ENCODE measurements around the gene HOXC4. TPM values are rescaled to one million over a fixed set of nuclear protein-coding genes. Genes with fewer than 3 reads are reported as not detected.

HOXC4 gene
- 0.10 and 0.14 TPM in 2 replicates for polyA plus RNA-seq (2013)

DNA sequence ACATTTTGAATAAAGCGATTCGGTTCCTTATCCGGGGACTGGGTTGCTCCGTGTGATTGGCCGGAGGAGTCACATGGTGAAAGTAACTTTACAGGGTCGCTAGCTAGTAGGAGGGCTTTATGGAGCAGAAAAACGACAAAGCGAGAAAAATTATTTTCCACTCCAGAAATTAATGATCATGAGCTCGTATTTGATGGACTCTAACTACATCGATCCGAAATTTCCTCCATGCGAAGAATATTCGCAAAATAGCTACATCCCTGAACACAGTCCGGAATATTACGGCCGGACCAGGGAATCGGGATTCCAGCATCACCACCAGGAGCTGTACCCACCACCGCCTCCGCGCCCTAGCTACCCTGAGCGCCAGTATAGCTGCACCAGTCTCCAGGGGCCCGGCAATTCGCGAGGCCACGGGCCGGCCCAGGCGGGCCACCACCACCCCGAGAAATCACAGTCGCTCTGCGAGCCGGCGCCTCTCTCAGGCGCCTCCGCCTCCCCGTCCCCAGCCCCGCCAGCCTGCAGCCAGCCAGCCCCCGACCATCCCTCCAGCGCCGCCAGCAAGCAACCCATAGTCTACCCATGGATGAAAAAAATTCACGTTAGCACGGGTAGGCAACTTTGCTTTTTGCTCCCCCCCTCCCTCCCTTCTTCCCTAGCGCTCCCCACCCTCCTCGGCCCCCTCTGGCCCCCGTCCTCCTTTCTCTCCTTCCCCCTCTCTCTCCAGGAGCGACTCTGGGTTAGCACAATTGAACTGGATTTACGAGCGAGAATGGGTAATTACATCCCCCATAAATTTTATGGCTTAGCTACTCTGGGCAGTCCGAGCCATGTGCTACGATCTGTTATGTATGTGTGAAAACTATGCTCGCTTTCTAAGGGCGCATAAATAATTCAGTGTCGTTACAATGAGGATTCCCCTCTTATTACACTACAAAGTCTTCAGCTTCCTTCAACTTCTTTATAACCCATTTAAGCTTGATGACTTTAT lies at the start of gene HOXC4:
Gene HOXC4, plus strand, starts transcription at position 85 of the 991 bp plus-strand sequence. Its CDS starts 88 bp downstream, at position 173.
- Histone ChIP-seq H2BK12ac (ENCODE audit: low read length) (no peak within 1 kb of the TSS), H3K23ac (ENCODE audit: low read length) (no peak within 1 kb of the TSS), H3K4me3 (ENCODE audit: low read depth, low read length) (no peak within 1 kb of the TSS), H2BK5ac (ENCODE audit: low read depth, low read length, poor library complexity) (no peak within 1 kb of the TSS), H2BK120ac (ENCODE audit: insufficient read depth, low read length, poor library complexity) (no peak within 1 kb of the TSS), H3K79me1 (ENCODE audit: low read length) (no peaks in the 10 kb centered on the region), H4K91ac (ENCODE audit: low read depth, low read length) (no peak within 1 kb of the TSS), H3K9ac (ENCODE audit: low read length) (no peak within 1 kb of the TSS), H3K4me2 (ENCODE audit: low read length) (peak within 1 kb of the TSS; percentile 21), H3K27me3 (ENCODE audit: insufficient read depth, low read length) (peaks cover 84% of the 10 kb centered on the region), H3K4me1 (ENCODE audit: control insufficient read depth in 1 of 2, insufficient read depth in 2 of 2, low read length in 2 of 2) (no peaks in the 10 kb centered on the region), H3K9me3 (ENCODE audit: insufficient read depth, low read depth, low read length) (peaks cover 12% of the 10 kb centered on the region), H4K12ac (ENCODE audit: low read depth, low read length) (no peak within 1 kb of the TSS), H3K79me2 (ENCODE audit: control insufficient read depth, insufficient read depth, low read length, poor library complexity) (no peaks in the 10 kb centered on the region), H3K18ac (ENCODE audit: low read length) (no peak within 1 kb of the TSS), H4K8ac (ENCODE audit: low read depth, low read length) (no peak within 1 kb of the TSS), H3K27ac (ENCODE audit: low read depth, low read length) (no peak within 1 kb of the TSS), H2AK5ac (ENCODE audit: low read length) (no peak within 1 kb of the TSS), H3K14ac (ENCODE audit: low read length) (no peak within 1 kb of the TSS), H3K36me3 (ENCODE audit: control insufficient read depth in 1 of 2, insufficient read depth in 2 of 2, low read length in 2 of 2) (no peaks in the 10 kb centered on the region), H3K4ac (ENCODE audit: low read depth, low read length) (no peak within 1 kb of the TSS), H2AFZ (ENCODE audit: insufficient read depth, low read length, poor library complexity) (peak within 1 kb of the TSS; percentile 1)
- WGBS (ENCODE audit: extremely low coverage, insufficient coverage, insufficient read length), result no CpG with 5 or more reads among the region's 52 CpGs
- DNase-seq, result no peak

DNA sequence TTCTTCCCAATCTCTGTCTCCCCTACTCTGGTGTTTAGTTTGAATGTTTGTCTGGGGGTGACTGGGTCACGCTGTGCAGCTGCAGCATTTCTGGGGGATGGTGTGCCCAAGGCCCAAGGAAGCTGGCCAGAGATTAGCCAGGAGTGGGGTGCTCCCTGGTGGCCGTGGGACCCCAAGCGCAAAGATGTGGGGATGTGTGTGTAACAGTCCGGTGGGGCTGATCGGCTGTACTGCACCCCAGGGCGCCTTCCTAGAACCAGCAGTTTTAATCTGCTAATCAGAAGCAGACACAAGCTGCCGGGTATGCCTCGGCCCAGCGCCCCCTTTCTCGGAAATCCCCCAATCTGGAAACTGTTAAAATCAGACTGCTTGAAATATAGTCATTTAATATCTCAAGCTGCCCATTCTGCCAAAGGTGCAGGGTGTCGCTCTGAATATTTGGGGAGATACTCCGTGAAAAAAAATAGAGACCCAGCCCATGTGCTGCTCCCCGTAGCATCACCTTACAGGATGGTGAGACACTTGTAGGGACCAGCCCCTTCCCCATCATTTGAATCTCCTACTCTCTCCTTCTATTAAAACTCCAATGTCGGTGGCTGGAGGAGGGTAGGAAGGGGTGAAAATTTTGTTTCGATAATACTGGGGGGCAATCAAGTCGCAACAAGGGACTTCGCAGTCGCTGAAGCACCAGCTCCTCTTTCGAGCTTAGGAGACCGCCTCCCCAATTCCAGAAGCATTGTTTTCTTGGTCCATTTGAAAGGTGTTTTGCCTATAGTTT lies 49.4 kb upstream of the HOXC4 start:
- H2BK5ac ChIP-seq (ENCODE audit: low read depth, low read length, poor library complexity), result no peak overlapping the region
- no peak overlapping the region for H2AK5ac ChIP-seq (ENCODE audit: low read length)
- no peak overlapping the region for H3K4ac ChIP-seq (ENCODE audit: low read depth, low read length)
- H3K79me1 ChIP-seq (ENCODE audit: low read length), result no peaks in the 10 kb centered on the region
- no peak overlapping the region for H2BK120ac ChIP-seq (ENCODE audit: insufficient read depth, low read length, poor library complexity)
- no CpG with 5 or more reads among the region's 20 CpGs for WGBS (ENCODE audit: extremely low coverage, insufficient coverage, insufficient read length)
- no peak overlapping the region for H4K8ac ChIP-seq (ENCODE audit: low read depth, low read length)
- no peaks in the 10 kb centered on the region for H3K79me2 ChIP-seq (ENCODE audit: control insufficient read depth, insufficient read depth, low read length, poor library complexity)
- peaks cover 0 to 3% of the 10 kb centered on the region in 2 experiments for H3K4me1 ChIP-seq (ENCODE audit: control insufficient read depth in 1 of 2, insufficient read depth in 2 of 2, low read length in 2 of 2)
- H3K4me3 ChIP-seq (ENCODE audit: low read depth, low read length), result no peak overlapping the region
- H3K23ac ChIP-seq (ENCODE audit: low read length), result no peak overlapping the region
- no peak overlapping the region for H3K14ac ChIP-seq (ENCODE audit: low read length)
- peaks cover 8% of the 10 kb centered on the region for H3K9me3 ChIP-seq (ENCODE audit: insufficient read depth, low read depth, low read length)
- no peak overlapping the region for H4K12ac ChIP-seq (ENCODE audit: low read depth, low read length)
- H3K27me3 ChIP-seq (ENCODE audit: insufficient read depth, low read length), result peaks cover 92% of the 10 kb centered on the region
- no peak overlapping the region for H3K4me2 ChIP-seq (ENCODE audit: low read length)
- no peak overlapping the region for H3K27ac ChIP-seq (ENCODE audit: low read depth, low read length)
- H2BK12ac ChIP-seq (ENCODE audit: low read length), result no peak overlapping the region
- no peak overlapping the region for H4K91ac ChIP-seq (ENCODE audit: low read depth, low read length)
- H3K9ac ChIP-seq (ENCODE audit: low read length), result no peak overlapping the region
- no peaks in the 10 kb centered on the region for H3K36me3 ChIP-seq (ENCODE audit: control insufficient read depth in 1 of 2, insufficient read depth in 2 of 2, low read length in 2 of 2)
- no peak overlapping the region for H3K18ac ChIP-seq (ENCODE audit: low read length)
- DNase-seq, result no peak
- no peak overlapping the region for H2AFZ ChIP-seq (ENCODE audit: insufficient read depth, low read length, poor library complexity)

DNA sequence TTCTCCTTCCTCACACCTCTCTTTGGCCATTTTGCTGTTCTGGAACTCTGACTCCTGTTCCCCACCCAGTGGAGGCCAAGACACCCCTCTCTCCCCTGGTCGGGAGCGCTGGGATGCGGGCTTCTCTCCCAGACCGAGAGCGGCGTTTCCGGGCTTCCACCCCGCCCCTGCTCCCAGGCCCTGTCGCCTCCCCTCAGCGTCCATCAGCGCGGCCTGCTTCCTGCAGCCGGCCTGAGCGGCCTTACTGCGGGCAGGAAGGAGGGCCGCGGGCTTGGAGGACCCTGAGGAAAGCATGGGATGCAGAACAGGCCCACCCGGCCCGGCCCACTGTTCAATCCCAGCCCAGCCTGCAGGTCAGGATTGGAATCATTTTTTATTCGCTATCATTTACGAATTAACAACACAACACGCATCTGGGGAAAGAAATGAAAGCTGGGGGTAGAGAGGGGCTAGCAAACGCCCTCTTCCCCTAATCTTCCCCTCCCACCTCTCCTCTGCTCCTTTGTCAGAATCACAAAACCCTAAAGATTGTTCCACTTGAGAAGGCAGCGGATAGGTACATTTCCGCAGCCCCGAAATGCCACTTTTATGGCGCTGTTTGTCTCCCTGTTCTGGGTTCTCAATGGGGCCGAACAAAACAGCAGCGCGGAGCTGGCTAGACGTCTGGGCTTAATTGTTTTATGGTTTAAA lies 48.6 kb upstream of the HOXC4 start:
- Histone ChIP-seq H3K18ac (ENCODE audit: low read length) (no peak overlapping the region), H3K79me1 (ENCODE audit: low read length) (no peaks in the 10 kb centered on the region), H4K91ac (ENCODE audit: low read depth, low read length) (no peak overlapping the region), H2AK5ac (ENCODE audit: low read length) (no peak overlapping the region), H3K4ac (ENCODE audit: low read depth, low read length) (no peak overlapping the region), H3K79me2 (ENCODE audit: control insufficient read depth, insufficient read depth, low read length, poor library complexity) (no peaks in the 10 kb centered on the region), H3K27me3 (ENCODE audit: insufficient read depth, low read length) (peaks cover 92% of the 10 kb centered on the region), H4K12ac (ENCODE audit: low read depth, low read length) (no peak overlapping the region), H3K4me1 (ENCODE audit: control insufficient read depth in 1 of 2, insufficient read depth in 2 of 2, low read length in 2 of 2) (peaks cover 0 to 3% of the 10 kb centered on the region in 2 experiments), H3K14ac (ENCODE audit: low read length) (no peak overlapping the region), H2AFZ (ENCODE audit: insufficient read depth, low read length, poor library complexity) (no peak overlapping the region), H3K9ac (ENCODE audit: low read length) (no peak overlapping the region), H4K8ac (ENCODE audit: low read depth, low read length) (no peak overlapping the region), H2BK120ac (ENCODE audit: insufficient read depth, low read length, poor library complexity) (no peak overlapping the region), H2BK5ac (ENCODE audit: low read depth, low read length, poor library complexity) (no peak overlapping the region), H3K23ac (ENCODE audit: low read length) (no peak overlapping the region), H3K27ac (ENCODE audit: low read depth, low read length) (no peak overlapping the region), H3K9me3 (ENCODE audit: insufficient read depth, low read depth, low read length) (peaks cover 13% of the 10 kb centered on the region), H3K4me3 (ENCODE audit: low read depth, low read length) (no peak overlapping the region), H3K36me3 (ENCODE audit: control insufficient read depth in 1 of 2, insufficient read depth in 2 of 2, low read length in 2 of 2) (no peaks in the 10 kb centered on the region), H3K4me2 (ENCODE audit: low read length) (no peak overlapping the region), H2BK12ac (ENCODE audit: low read length) (no peak overlapping the region)
- no CpG with 5 or more reads among the region's 31 CpGs for WGBS (ENCODE audit: extremely low coverage, insufficient coverage, insufficient read length)
- DNase-seq, result no peak

DNA sequence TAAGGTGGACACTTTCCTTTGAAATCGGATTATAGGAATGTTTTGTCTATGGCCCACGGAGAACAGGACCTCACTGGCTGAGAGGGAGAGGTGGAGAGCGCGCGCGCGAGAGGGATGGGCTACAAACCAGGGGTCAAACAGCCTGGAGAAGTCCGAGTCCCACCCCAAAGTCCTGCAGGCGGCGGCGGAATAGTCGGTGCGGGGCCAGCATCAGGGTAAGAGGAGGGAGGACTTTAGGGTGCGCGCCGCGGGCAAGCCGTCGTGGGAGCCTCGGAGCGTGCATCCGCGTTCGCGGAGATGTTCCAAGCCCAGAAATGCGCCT lies 48.1 kb upstream of the HOXC4 start:
- peaks cover 11% of the 10 kb centered on the region for H3K9me3 ChIP-seq (ENCODE audit: insufficient read depth, low read depth, low read length)
- peaks cover 92% of the 10 kb centered on the region for H3K27me3 ChIP-seq (ENCODE audit: insufficient read depth, low read length)
- H4K91ac ChIP-seq (ENCODE audit: low read depth, low read length), result no peak overlapping the region
- H4K12ac ChIP-seq (ENCODE audit: low read depth, low read length), result no peak overlapping the region
- H3K36me3 ChIP-seq (ENCODE audit: control insufficient read depth in 1 of 2, insufficient read depth in 2 of 2, low read length in 2 of 2), result no peaks in the 10 kb centered on the region
- H2AK5ac ChIP-seq (ENCODE audit: low read length), result no peak overlapping the region
- H3K18ac ChIP-seq (ENCODE audit: low read length), result no peak overlapping the region
- H2BK12ac ChIP-seq (ENCODE audit: low read length), result no peak overlapping the region
- H4K8ac ChIP-seq (ENCODE audit: low read depth, low read length), result no peak overlapping the region
- H3K4me2 ChIP-seq (ENCODE audit: low read length), result no peak overlapping the region
- H3K4me1 ChIP-seq (ENCODE audit: control insufficient read depth in 1 of 2, insufficient read depth in 2 of 2, low read length in 2 of 2), result no peaks in the 10 kb centered on the region
- no peaks in the 10 kb centered on the region for H3K79me2 ChIP-seq (ENCODE audit: control insufficient read depth, insufficient read depth, low read length, poor library complexity)
- H3K79me1 ChIP-seq (ENCODE audit: low read length), result no peaks in the 10 kb centered on the region
- no peak overlapping the region for H3K4me3 ChIP-seq (ENCODE audit: low read depth, low read length)
- H2BK5ac ChIP-seq (ENCODE audit: low read depth, low read length, poor library complexity), result no peak overlapping the region
- no peak overlapping the region for H3K4ac ChIP-seq (ENCODE audit: low read depth, low read length)
- H3K23ac ChIP-seq (ENCODE audit: low read length), result no peak overlapping the region
- no CpG with 5 or more reads among the region's 26 CpGs for WGBS (ENCODE audit: extremely low coverage, insufficient coverage, insufficient read length)
- H2AFZ ChIP-seq (ENCODE audit: insufficient read depth, low read length, poor library complexity), result no peak overlapping the region
- H3K9ac ChIP-seq (ENCODE audit: low read length), result no peak overlapping the region
- no peak overlapping the region for H2BK120ac ChIP-seq (ENCODE audit: insufficient read depth, low read length, poor library complexity)
- H3K14ac ChIP-seq (ENCODE audit: low read length), result no peak overlapping the region
- no peak overlapping the region for H3K27ac ChIP-seq (ENCODE audit: low read depth, low read length)
- no peak for DNase-seq
